HEK293 (cell line): ENCODE results near the gene EPB41L2.

Source experiments
- ZNF248 ChIP-seq: fragments of 450-650 bp; formaldehyde crosslinking; IDR thresholded peaks from 2 replicates; pipeline ENCODE4 v1.5.1; 2017; ENCODE audit warnings: missing biosample characterization, missing genetic modification characterization
- ZNF354C ChIP-seq: fragments of 450-650 bp; formaldehyde crosslinking; IDR thresholded peaks from 2 replicates; pipeline ENCODE4 v1.5.1; 2016; ENCODE audit warnings: missing biosample characterization, missing genetic modification characterization, low read depth, borderline replicate concordance
- ZNF366 ChIP-seq: fragments of 450-650 bp; formaldehyde crosslinking; conservative IDR thresholded peaks from 2 replicates; pipeline ENCODE4 v1.5.1; 2016; ENCODE audit warnings: missing biosample characterization, missing genetic modification characterization
- ZNF423 ChIP-seq: fragments of 450-650 bp; formaldehyde crosslinking; IDR thresholded peaks from 2 replicates; pipeline ENCODE4 v1.5.1; 2016; ENCODE audit warnings: missing biosample characterization, missing genetic modification characterization
- ZNF776 ChIP-seq: fragments of 450-650 bp; formaldehyde crosslinking; IDR thresholded peaks from 2 replicates; pipeline ENCODE4 v1.5.0; 2017; ENCODE audit warnings: missing biosample characterization, missing genetic modification characterization, borderline replicate concordance
- TF ChIP-seq, protein P1 (sequence below): fragments of 450-650 bp; formaldehyde crosslinking; IDR thresholded peaks from 2 replicates; pipeline ENCODE4 v1.5.1; 2016; ENCODE audit warnings: missing biosample characterization, missing genetic modification characterization
- TF ChIP-seq, protein P2 (sequence below): fragments of 450-650 bp; formaldehyde crosslinking; IDR thresholded peaks from 2 replicates; pipeline ENCODE4 v1.5.1; 2016; ENCODE audit warnings: missing biosample characterization, missing genetic modification characterization
- TF ChIP-seq, protein P3 (sequence below): fragments of 450-650 bp; formaldehyde crosslinking; IDR thresholded peaks from 2 replicates; pipeline ENCODE4 v1.5.1; 2016; ENCODE audit warnings: missing biosample characterization, missing genetic modification characterization

DNA sequence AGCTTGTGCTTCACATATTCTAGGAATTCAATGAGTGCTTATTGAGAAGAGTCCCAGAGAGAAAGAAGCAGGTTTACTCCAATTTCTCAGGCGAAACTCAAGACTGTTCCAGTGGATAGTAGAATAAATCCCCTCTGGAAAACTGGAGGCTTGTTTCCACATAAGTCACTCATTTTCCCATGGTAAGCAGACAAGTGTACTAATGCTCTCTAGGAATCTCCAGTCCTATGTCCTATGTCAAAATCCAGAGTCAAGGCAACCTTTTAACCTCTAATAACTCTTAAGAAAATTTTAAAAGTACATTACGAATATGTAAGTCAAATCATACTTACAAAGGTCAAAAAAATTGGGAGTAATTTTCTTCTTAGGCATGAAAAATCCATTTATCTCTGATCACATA lies 200.7 kb downstream of the EPB41L2 start:
- TF ChIP-seq, protein P1, sequence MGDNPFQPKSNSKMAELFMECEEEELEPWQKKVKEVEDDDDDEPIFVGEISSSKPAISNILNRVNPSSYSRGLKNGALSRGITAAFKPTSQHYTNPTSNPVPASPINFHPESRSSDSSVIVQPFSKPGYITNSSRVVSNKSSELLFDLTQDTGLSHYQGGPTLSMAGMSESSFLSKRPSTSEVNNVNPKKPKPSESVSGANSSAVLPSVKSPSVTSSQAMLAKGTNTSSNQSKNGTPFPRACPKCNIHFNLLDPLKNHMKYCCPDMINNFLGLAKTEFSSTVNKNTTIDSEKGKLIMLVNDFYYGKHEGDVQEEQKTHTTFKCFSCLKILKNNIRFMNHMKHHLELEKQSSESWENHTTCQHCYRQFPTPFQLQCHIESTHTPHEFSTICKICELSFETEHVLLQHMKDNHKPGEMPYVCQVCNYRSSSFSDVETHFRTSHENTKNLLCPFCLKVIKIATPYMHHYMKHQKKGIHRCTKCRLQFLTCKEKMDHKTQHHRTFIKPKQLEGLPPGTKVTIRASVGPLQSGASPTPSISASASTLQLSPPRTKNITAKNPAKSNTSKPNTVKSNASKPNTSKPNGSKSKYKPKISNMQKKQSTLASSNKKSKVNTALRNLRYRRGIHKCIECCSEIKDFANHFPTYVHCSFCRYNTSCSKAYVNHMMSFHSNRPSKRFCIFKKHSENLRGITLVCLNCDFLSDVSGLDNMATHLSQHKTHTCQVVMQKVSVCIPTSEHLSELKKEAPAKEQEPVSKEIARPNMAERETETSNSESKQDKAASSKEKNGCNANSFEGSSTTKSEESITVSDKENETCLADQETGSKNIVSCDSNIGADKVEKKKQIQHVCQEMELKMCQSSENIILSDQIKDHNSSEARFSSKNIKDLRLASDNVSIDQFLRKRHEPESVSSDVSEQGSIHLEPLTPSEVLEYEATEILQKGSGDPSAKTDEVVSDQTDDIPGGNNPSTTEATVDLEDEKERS (tag by site-specific recombination): no peak
- no peak for TF ChIP-seq ZNF248
- TF ChIP-seq, protein P2, sequence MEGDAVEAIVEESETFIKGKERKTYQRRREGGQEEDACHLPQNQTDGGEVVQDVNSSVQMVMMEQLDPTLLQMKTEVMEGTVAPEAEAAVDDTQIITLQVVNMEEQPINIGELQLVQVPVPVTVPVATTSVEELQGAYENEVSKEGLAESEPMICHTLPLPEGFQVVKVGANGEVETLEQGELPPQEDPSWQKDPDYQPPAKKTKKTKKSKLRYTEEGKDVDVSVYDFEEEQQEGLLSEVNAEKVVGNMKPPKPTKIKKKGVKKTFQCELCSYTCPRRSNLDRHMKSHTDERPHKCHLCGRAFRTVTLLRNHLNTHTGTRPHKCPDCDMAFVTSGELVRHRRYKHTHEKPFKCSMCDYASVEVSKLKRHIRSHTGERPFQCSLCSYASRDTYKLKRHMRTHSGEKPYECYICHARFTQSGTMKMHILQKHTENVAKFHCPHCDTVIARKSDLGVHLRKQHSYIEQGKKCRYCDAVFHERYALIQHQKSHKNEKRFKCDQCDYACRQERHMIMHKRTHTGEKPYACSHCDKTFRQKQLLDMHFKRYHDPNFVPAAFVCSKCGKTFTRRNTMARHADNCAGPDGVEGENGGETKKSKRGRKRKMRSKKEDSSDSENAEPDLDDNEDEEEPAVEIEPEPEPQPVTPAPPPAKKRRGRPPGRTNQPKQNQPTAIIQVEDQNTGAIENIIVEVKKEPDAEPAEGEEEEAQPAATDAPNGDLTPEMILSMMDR (tag by site-specific recombination): no peak
- TF ChIP-seq ZNF776 (tag by site-specific recombination): no peak
- no peak for TF ChIP-seq ZNF423 (tag by site-specific recombination)
- TF ChIP-seq ZNF354C: no peak
- no peak for TF ChIP-seq ZNF366 (tag by site-specific recombination)
- TF ChIP-seq, protein P3, sequence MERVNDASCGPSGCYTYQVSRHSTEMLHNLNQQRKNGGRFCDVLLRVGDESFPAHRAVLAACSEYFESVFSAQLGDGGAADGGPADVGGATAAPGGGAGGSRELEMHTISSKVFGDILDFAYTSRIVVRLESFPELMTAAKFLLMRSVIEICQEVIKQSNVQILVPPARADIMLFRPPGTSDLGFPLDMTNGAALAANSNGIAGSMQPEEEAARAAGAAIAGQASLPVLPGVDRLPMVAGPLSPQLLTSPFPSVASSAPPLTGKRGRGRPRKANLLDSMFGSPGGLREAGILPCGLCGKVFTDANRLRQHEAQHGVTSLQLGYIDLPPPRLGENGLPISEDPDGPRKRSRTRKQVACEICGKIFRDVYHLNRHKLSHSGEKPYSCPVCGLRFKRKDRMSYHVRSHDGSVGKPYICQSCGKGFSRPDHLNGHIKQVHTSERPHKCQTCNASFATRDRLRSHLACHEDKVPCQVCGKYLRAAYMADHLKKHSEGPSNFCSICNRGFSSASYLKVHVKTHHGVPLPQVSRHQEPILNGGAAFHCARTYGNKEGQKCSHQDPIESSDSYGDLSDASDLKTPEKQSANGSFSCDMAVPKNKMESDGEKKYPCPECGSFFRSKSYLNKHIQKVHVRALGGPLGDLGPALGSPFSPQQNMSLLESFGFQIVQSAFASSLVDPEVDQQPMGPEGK: no peak
